Panc1 (cell line): ENCODE data around the gene KCNQ1. TPM values are rescaled to one million over a fixed set of nuclear protein-coding genes. Genes with fewer than 3 reads are reported as not detected.

Experiments
- ATAC-seq: fragments of 200-7000 bp; cut with Tn5 transposase; 2 replicates; pipeline ENCODE4 v1.9.1; 2020; ENCODE audit warnings: mild to moderate bottlenecking, moderate library complexity
- BruUV-seq: library from RNA; stranded (reverse); fragments of 400-500 nt; replicated peaks from 2 replicates; lab custom pipeline; 2021; lab: Mats Ljungman, UMichigan
- CTCF ChIA-PET: fragments of 300-600 bp; sonication (Branson Sonifier 250); formaldehyde crosslinking; loops from one replicate; lab custom pipeline; 2022; ENCODE audit warnings: antibody characterized with exemption; lab: Charles Lee
- POLR2A ChIA-PET: fragments of 300-600 bp; sonication (Branson Sonifier 250); formaldehyde crosslinking; loops from one replicate; lab custom pipeline; 2022; ENCODE audit warnings: antibody characterized with exemption; lab: Charles Lee
- DNase-seq: peaks from one replicate; pipeline ENCODE4 v3.0.0-alpha.2; 2010; ENCODE audit warnings: low read depth, low spot score
- H3K27ac ChIP-seq: 2 replicates; pipeline ENCODE4 v1.5.1; 2011; ENCODE audit warnings: mild to moderate bottlenecking, low read length, inconsistent platforms
- H3K27me3 ChIP-seq: fragments of 200-500 bp; sonication (Bioruptor generic); 2 replicates; pipeline ENCODE4 v1.6.0; 2014; ENCODE audit warnings: low read length, inconsistent platforms; ENCODE audit not compliant: control insufficient read depth, insufficient read depth
- H3K36me3 ChIP-seq: fragments of 200-500 bp; sonication (Bioruptor generic); 2 replicates; pipeline ENCODE4 v1.5.1; 2014; ENCODE audit warnings: inconsistent platforms, mild to moderate bottlenecking, low read length, moderate library complexity; ENCODE audit not compliant: control insufficient read depth, insufficient read depth
- H3K4me1 ChIP-seq: 2 replicates; pipeline ENCODE4 v1.5.1; 2011; ENCODE audit warnings: inconsistent platforms, mild to moderate bottlenecking, low read length, moderate library complexity; ENCODE audit not compliant: control insufficient read depth, insufficient read depth
- H3K4me3 ChIP-seq, 2 experiments: 2 replicates each; pipeline ENCODE4 v1.5.1; 2011 to 2012; ENCODE audit warnings: low read depth in 2 of 2, low read length in 2 of 2, mild to moderate bottlenecking in 2 of 2, inconsistent platforms in 1 of 2, moderate library complexity in 1 of 2
- H3K9me3 ChIP-seq: fragments of 200-500 bp; sonication (Bioruptor generic); 2 replicates; pipeline ENCODE4 v1.5.1; 2014; ENCODE audit warnings: low read depth, mild to moderate bottlenecking, inconsistent platforms, low read length, moderate library complexity; ENCODE audit not compliant: control insufficient read depth, insufficient read depth
- POLR2AphosphoS5 ChIP-seq: IDR thresholded peaks from 2 replicates; pipeline ENCODE4 v1.6.1; 2012; ENCODE audit warnings: mild to moderate bottlenecking, low read depth, low read length, moderate library complexity
- REST ChIP-seq, 2 experiments: IDR thresholded peaks; 2 replicates each; pipeline ENCODE4 v1.6.1; 2011 to 2012; ENCODE audit warnings: low read depth in 2 of 2, control low read depth in 1 of 2, low read length in 1 of 2, mild to moderate bottlenecking in 1 of 2, moderate library complexity in 1 of 2; ENCODE audit not compliant: insufficient read depth in 1 of 2
- SIN3A ChIP-seq: IDR thresholded peaks from 2 replicates; pipeline ENCODE4 v1.6.1; 2012; ENCODE audit warnings: low read depth, mild to moderate bottlenecking, low read length, moderate library complexity, borderline replicate concordance; ENCODE audit not compliant: insufficient read depth
- TCF7L2 ChIP-seq: IDR thresholded peaks from 2 replicates; pipeline ENCODE4 v1.6.1; 2011; ENCODE audit warnings: mild to moderate bottlenecking, low read depth, low read length, inconsistent platforms
- in situ Hi-C: cut with HindIII; loops from 2 replicates; pipeline ENCODE4 v1.10.0; 2016; ENCODE audit warnings: low sequenced_read_pairs, low pct_unique_long_range_greater_than_20kb
- intact Hi-C: fragments of 100-400 bp; cut with micrococcal nuclease; formaldehyde crosslinking; loops from one replicate; pipeline ENCODE4 v1.10.0; 2022; ENCODE audit not compliant: unreplicated experiment
- total RNA-seq: library from RNA; stranded (reverse); gene quantifications from one replicate; pipeline ENCODE4 v1.2.1, GENCODE V29; 2021; ENCODE audit not compliant: unreplicated experiment
- TF ChIP-seq, protein P1 (sequence below): fragments of 450-650 bp; IDR thresholded peaks from 2 replicates; pipeline ENCODE4 v1.5.1; 2017; ENCODE audit warnings: mild to moderate bottlenecking

Gene KCNQ1
- total RNA-seq, 1 experiment from 2014 or later: 1.0 TPM

GRCh38 chr11:2744166-2744565 lies 299.4 kb downstream of the KCNQ1 start:
- Histone ChIP-seq H3K27me3 (no peaks in the 10 kb centered on the region), H3K27ac (no peak overlapping the region), H3K9me3 (no peaks in the 10 kb centered on the region), H3K36me3 (no peaks in the 10 kb centered on the region), H3K4me3 (no peak overlapping the region), H3K4me1 (peaks cover 19% of the 10 kb centered on the region)
- ChIA-PET POLR2A (no interaction called here), CTCF (no interaction called here)
- DNase-seq (no peak), ATAC-seq (no peak)
- TF ChIP-seq TCF7L2: no peak
- no peak for TF ChIP-seq POLR2AphosphoS5
- no peak for TF ChIP-seq REST (IDR thresholded peaks at IDR 0.05; ENCODE audit: insufficient read depth in 1 of 2, low read depth in 2 of 2, low read length in 1 of 2)
- no peak for TF ChIP-seq SIN3A
- TF ChIP-seq, protein P1, sequence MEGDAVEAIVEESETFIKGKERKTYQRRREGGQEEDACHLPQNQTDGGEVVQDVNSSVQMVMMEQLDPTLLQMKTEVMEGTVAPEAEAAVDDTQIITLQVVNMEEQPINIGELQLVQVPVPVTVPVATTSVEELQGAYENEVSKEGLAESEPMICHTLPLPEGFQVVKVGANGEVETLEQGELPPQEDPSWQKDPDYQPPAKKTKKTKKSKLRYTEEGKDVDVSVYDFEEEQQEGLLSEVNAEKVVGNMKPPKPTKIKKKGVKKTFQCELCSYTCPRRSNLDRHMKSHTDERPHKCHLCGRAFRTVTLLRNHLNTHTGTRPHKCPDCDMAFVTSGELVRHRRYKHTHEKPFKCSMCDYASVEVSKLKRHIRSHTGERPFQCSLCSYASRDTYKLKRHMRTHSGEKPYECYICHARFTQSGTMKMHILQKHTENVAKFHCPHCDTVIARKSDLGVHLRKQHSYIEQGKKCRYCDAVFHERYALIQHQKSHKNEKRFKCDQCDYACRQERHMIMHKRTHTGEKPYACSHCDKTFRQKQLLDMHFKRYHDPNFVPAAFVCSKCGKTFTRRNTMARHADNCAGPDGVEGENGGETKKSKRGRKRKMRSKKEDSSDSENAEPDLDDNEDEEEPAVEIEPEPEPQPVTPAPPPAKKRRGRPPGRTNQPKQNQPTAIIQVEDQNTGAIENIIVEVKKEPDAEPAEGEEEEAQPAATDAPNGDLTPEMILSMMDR: no peak
- BruUV-seq: no TSS peak
- intact Hi-C loops (no loop called here), in situ Hi-C loops (no loop called here)

DNA sequence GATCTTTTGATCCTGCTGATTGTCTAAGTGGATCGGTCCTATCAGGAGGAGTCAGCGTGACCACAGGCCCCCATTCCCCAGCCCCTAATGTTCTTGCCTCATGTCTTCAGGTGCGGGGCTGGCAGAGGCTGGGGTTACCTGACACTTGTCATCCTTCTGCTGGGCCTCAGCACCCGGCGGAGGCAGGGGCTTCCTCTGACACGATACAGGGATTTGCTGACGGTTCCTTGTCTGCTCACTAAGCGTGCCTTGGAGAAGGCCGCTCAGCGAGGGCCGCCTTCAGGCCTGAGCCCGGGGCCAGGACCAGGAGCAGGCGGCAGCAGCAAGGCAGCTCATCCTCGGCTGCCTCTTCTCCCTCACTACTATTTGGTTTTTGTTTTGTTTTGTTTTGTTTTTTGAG lies 300.7 kb downstream of the KCNQ1 start:
- TF ChIP-seq, protein P1: no peak
- TF ChIP-seq POLR2AphosphoS5: no peak
- TF ChIP-seq SIN3A: no peak
- TF ChIP-seq REST (IDR thresholded peaks at IDR 0.05; ENCODE audit: insufficient read depth in 1 of 2, low read depth in 2 of 2, low read length in 1 of 2): no peak
- no peak for TF ChIP-seq TCF7L2
- POLR2A ChIA-PET: no interaction called here
- H3K9me3 ChIP-seq: no peaks in the 10 kb centered on the region
- H3K4me1 ChIP-seq: peaks cover 19% of the 10 kb centered on the region
- no peak overlapping the region for H3K27ac ChIP-seq
- H3K4me3 ChIP-seq: no peak overlapping the region
- BruUV-seq: no TSS peak
- no peaks in the 10 kb centered on the region for H3K36me3 ChIP-seq
- intact Hi-C loops: no loop called here
- DNase-seq (no peak), ATAC-seq (no peak)
- H3K27me3 ChIP-seq: no peaks in the 10 kb centered on the region
- CTCF ChIA-PET: no interaction called here
- in situ Hi-C loops: no loop called here
